Karpas-422 (cell line): ENCODE results near the gene GFM1. TPM values are rescaled to one million over a fixed set of nuclear protein-coding genes. Genes with fewer than 3 reads are reported as not detected.

Source experiments
- DNase-seq: peaks from one replicate; pipeline ENCODE4 v3.0.0-alpha.2; 2015
- H2AFZ ChIP-seq: fragments of 200-600 bp; sonication (generic); 2 replicates; pipeline ENCODE4 v1.6.1; 2014; ENCODE audit warnings: antibody characterized with exemption, low read length, mixed read lengths
- H3K27ac ChIP-seq: fragments of 200-600 bp; sonication (generic); 2 replicates; pipeline ENCODE4 v1.5.1; 2014; ENCODE audit warnings: mild to moderate bottlenecking, low read length, moderate library complexity
- H3K27me3 ChIP-seq: fragments of 200-600 bp; sonication (generic); 2 replicates; pipeline ENCODE4 v1.6.1; 2014; ENCODE audit warnings: low read length, mixed read lengths
- H3K36me3 ChIP-seq: fragments of 200-600 bp; sonication (generic); 2 replicates; pipeline ENCODE4 v1.6.1; 2014; ENCODE audit warnings: low read length, mixed read lengths; ENCODE audit not compliant: insufficient read depth
- H3K4me1 ChIP-seq: fragments of 200-600 bp; sonication (generic); 2 replicates; pipeline ENCODE4 v1.6.1; 2014; ENCODE audit warnings: mild to moderate bottlenecking, low read length, mixed read lengths
- H3K4me2 ChIP-seq: fragments of 200-600 bp; sonication (generic); 2 replicates; pipeline ENCODE4 v1.6.1; 2014; ENCODE audit warnings: low read length, low read depth, mild to moderate bottlenecking; ENCODE audit not compliant: poor library complexity, severe bottlenecking
- H3K4me3 ChIP-seq: fragments of 200-600 bp; sonication (generic); 2 replicates; pipeline ENCODE4 v1.5.1; 2014; ENCODE audit warnings: mild to moderate bottlenecking, antibody characterized with exemption, low read length, mixed read lengths
- H3K79me2 ChIP-seq: fragments of 200-600 bp; sonication (generic); 2 replicates; pipeline ENCODE4 v1.6.1; 2014; ENCODE audit warnings: mild to moderate bottlenecking, low read length, mixed read lengths
- H3K9ac ChIP-seq: fragments of 200-600 bp; sonication (generic); 2 replicates; pipeline ENCODE4 v1.6.0; 2014; ENCODE audit warnings: low read length
- H3K9me2 ChIP-seq: fragments of 200-600 bp; sonication (generic), shearing (Covaris generic); replicated peaks from 2 replicates; pipeline ENCODE4 v1.6.0; 2014; ENCODE audit warnings: mild to moderate bottlenecking, low read length, moderate library complexity; ENCODE audit not compliant: insufficient read depth
- H3K9me3 ChIP-seq: fragments of 300-700, 200-600 bp; sonication (generic); 2 replicates; pipeline ENCODE4 v1.6.1; 2014; ENCODE audit warnings: low read length, mixed read lengths
- H4K20me1 ChIP-seq: fragments of 200-600 bp; sonication (generic); 2 replicates; pipeline ENCODE4 v1.6.1; 2014; ENCODE audit warnings: mild to moderate bottlenecking, antibody characterized with exemption, low read length, low read depth; ENCODE audit not compliant: insufficient read depth
- total RNA-seq: library from RNA; depleted of rRNA; stranded (reverse); fragments of >200 nt; shearing (Covaris generic); gene quantifications from 2 replicates; pipeline ENCODE4 v1.2.3, GENCODE V29; 2014; ENCODE audit warnings: low replicate concordance; rRNA removed

The GFM1 gene
- total RNA-seq: 61.1 and 74.1 TPM in 2 replicates

- no peaks in the 10 kb centered on the region for H4K20me1 ChIP-seq
- peaks cover 46% of the 10 kb centered on the region for H3K79me2 ChIP-seq
- H3K4me3 ChIP-seq: peak within 1 kb of the TSS; percentile 98
- DNase-seq: peak; percentile 97
- H2AFZ ChIP-seq: peak within 1 kb of the TSS; percentile 31; the same call in 1 of the 2 replicates
- peak within 1 kb of the TSS; percentile 84 for H3K9ac ChIP-seq
- no peak within 1 kb of the TSS for H3K27ac ChIP-seq
- no peaks in the 10 kb centered on the region for H3K9me3 ChIP-seq
- H3K27me3 ChIP-seq: no peaks in the 10 kb centered on the region
- no peaks in the 10 kb centered on the region for H3K9me2 ChIP-seq
- H3K4me2 ChIP-seq: peak within 1 kb of the TSS; percentile 89
- H3K4me1 ChIP-seq: peaks cover 16% of the 10 kb centered on the region
- peaks cover 19% of the 10 kb centered on the region; the same call in 1 of the 2 replicates for H3K36me3 ChIP-seq
Observed at GRCh38 chr3:158644345-158644908, at the start of gene GFM1. TSS of gene GFM1 (plus strand) at chr3:158644527. CDS start at chr3:158644635, 108 bp downstream.

DNA sequence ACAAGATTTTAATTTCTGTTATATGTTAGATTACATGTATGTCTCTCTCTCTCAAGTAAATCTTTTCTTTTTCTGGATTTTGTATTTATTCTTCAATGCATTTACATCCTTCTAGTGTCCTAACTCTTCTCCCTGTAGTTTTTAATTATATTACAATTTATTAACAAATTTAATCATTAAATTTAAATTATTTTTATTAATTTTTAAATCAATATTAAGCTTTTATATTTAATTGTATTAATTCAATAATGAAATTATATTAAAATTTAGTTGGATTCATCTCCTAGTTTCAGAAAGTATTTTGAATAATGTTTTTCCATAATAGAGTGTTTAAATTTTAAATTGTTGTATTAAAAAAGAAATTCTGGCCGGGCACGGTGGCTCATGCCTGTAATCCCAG lies 43.5 kb upstream of the GFM1 start:
- no peaks in the 10 kb centered on the region for H3K4me1 ChIP-seq
- no peaks in the 10 kb centered on the region for H4K20me1 ChIP-seq
- H3K9me3 ChIP-seq: no peaks in the 10 kb centered on the region
- no peaks in the 10 kb centered on the region for H3K9me2 ChIP-seq
- no peak overlapping the region for H3K4me2 ChIP-seq
- no peak for DNase-seq
- no peaks in the 10 kb centered on the region for H3K27me3 ChIP-seq
- H3K36me3 ChIP-seq: no peaks in the 10 kb centered on the region
- H3K4me3 ChIP-seq: no peak overlapping the region
- no peak overlapping the region for H2AFZ ChIP-seq
- H3K9ac ChIP-seq: no peak overlapping the region
- no peak overlapping the region for H3K27ac ChIP-seq
- no peaks in the 10 kb centered on the region for H3K79me2 ChIP-seq

- no peak for DNase-seq
- no peaks in the 10 kb centered on the region for H3K9me2 ChIP-seq
- H2AFZ ChIP-seq: no peak overlapping the region
- H3K4me3 ChIP-seq: no peak overlapping the region
- H4K20me1 ChIP-seq: no peaks in the 10 kb centered on the region
- no peaks in the 10 kb centered on the region for H3K36me3 ChIP-seq
- no peak overlapping the region for H3K9ac ChIP-seq
- H3K4me2 ChIP-seq: no peak overlapping the region
- no peaks in the 10 kb centered on the region for H3K9me3 ChIP-seq
- no peaks in the 10 kb centered on the region for H3K4me1 ChIP-seq
- H3K27ac ChIP-seq: no peak overlapping the region
- H3K27me3 ChIP-seq: no peaks in the 10 kb centered on the region
- H3K79me2 ChIP-seq: no peaks in the 10 kb centered on the region
Observed at GRCh38 chr3:158602227-158602626, 42.1 kb upstream of the GFM1 start.

DNA sequence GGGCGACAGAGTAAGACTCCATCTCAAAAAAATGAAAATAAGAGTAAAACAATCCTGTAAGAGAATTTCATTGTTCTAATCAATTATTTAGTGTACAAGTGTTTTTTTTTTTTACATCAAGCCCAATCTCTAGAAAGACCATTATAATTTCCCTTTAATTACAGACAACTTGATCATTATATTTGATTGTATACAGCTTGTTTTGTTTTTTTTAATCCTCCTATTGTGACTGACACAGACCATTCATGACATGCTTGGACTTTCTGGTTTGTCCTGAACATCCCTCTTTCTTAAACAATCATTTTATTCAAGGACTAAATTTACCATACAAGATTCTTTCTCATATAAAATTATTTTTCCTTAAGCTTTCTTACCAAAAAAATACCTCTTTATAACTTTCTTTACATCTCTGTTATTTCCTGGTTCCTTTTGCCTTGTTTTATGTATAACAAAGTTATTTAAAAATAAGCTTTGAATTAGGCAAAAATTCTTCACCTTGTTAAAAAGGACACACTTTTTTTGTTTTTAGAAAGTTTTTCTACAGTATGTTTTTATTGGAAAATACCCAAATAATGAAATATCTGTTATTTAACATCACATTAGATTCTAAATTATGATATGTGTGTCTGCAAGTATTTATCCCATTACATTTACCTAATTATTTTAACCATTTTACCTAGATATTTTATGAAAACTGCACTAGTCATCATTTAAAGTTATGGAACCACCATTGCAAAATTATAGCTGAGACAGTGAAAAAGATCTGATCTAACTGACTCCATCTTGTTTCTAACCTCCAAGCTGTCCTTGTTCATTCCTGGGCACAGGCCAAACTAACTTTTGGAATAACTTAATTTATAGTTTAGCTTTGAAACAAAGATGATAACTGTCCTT lies 26.1 kb upstream of the GFM1 start:
- no peak overlapping the region for H2AFZ ChIP-seq
- H3K4me2 ChIP-seq: no peak overlapping the region
- H4K20me1 ChIP-seq: no peaks in the 10 kb centered on the region
- H3K9ac ChIP-seq: no peak overlapping the region
- H3K36me3 ChIP-seq: no peaks in the 10 kb centered on the region
- no peaks in the 10 kb centered on the region for H3K79me2 ChIP-seq
- H3K27ac ChIP-seq: no peak overlapping the region
- DNase-seq: no peak
- H3K27me3 ChIP-seq: no peaks in the 10 kb centered on the region
- H3K4me3 ChIP-seq: no peak overlapping the region
- no peaks in the 10 kb centered on the region for H3K9me2 ChIP-seq
- H3K9me3 ChIP-seq: peaks cover 7% of the 10 kb centered on the region; the same call in 1 of the 2 replicates
- no peaks in the 10 kb centered on the region for H3K4me1 ChIP-seq

- no peak for DNase-seq
- no peak overlapping the region for H3K27ac ChIP-seq
- no peaks in the 10 kb centered on the region for H3K4me1 ChIP-seq
- no peak overlapping the region for H3K4me2 ChIP-seq
- no peak overlapping the region for H3K4me3 ChIP-seq
- H3K27me3 ChIP-seq: no peaks in the 10 kb centered on the region
- H3K9me2 ChIP-seq: no peaks in the 10 kb centered on the region
- no peaks in the 10 kb centered on the region for H3K79me2 ChIP-seq
- no peak overlapping the region for H3K9ac ChIP-seq
- H2AFZ ChIP-seq: no peak overlapping the region
- H4K20me1 ChIP-seq: no peaks in the 10 kb centered on the region
- H3K9me3 ChIP-seq: no peaks in the 10 kb centered on the region
- no peaks in the 10 kb centered on the region for H3K36me3 ChIP-seq
Observed at GRCh38 chr3:158625881-158626280, 18.4 kb upstream of the GFM1 start.

GRCh38 chr3:158631981-158632380 lies 12.3 kb upstream of the GFM1 start:
- Histone ChIP-seq H3K27me3 (no peaks in the 10 kb centered on the region), H3K36me3 (no peaks in the 10 kb centered on the region), H3K4me2 (no peak overlapping the region), H2AFZ (no peak overlapping the region), H3K9me2 (no peaks in the 10 kb centered on the region), H3K79me2 (no peaks in the 10 kb centered on the region), H3K9ac (no peak overlapping the region), H3K4me1 (no peaks in the 10 kb centered on the region), H3K27ac (no peak overlapping the region), H3K9me3 (no peaks in the 10 kb centered on the region), H3K4me3 (no peak overlapping the region), H4K20me1 (no peaks in the 10 kb centered on the region)
- no peak for DNase-seq

GRCh38 chr3:158640646-158641045 lies 3.7 kb upstream of the GFM1 start:
- DNase-seq: no peak
- Histone ChIP-seq H3K4me1 (peaks cover 4% of the 10 kb centered on the region), H3K9ac (no peak overlapping the region), H3K9me2 (no peaks in the 10 kb centered on the region), H3K36me3 (no peaks in the 10 kb centered on the region), H3K79me2 (peaks cover 13% of the 10 kb centered on the region), H4K20me1 (no peaks in the 10 kb centered on the region), H2AFZ (no peak overlapping the region), H3K9me3 (no peaks in the 10 kb centered on the region), H3K27me3 (no peaks in the 10 kb centered on the region), H3K4me3 (no peak overlapping the region), H3K27ac (no peak overlapping the region), H3K4me2 (no peak overlapping the region)

DNA sequence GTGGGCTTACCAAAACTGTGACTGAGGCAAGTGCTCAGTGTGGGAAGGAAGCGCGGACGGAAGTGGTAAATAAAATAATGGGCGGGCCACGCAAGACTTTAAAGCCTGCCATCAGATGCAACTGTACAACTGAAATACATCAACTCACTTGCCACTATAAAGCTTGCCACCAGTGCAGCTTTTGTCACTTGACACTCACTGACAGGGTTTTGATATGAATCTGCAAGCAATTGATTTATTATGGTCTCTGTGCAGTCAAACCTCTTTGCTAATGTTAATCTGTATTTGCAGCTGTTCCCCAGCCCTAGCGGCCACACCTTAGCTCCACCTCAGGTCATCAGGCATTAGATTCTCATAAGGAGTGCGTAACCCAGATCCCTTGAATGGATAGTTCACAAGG lies 2.3 kb upstream of the GFM1 start:
- Histone ChIP-seq H3K4me2 (no peak overlapping the region), H4K20me1 (no peaks in the 10 kb centered on the region), H3K27ac (no peak overlapping the region), H3K9me3 (no peaks in the 10 kb centered on the region), H3K27me3 (no peaks in the 10 kb centered on the region), H3K9me2 (no peaks in the 10 kb centered on the region), H2AFZ (no peak overlapping the region; the same call in 1 of the 2 replicates), H3K36me3 (peaks cover 5% of the 10 kb centered on the region; the same call in 1 of the 2 replicates), H3K9ac (no peak overlapping the region), H3K79me2 (peaks cover 27% of the 10 kb centered on the region), H3K4me1 (peaks cover 16% of the 10 kb centered on the region), H3K4me3 (no peak overlapping the region)
- no peak for DNase-seq
